Neural progenitor cell (in vitro differentiated cells): ENCODE data around the gene UGP2. TPM values are rescaled to one million over a fixed set of nuclear protein-coding genes. Genes with fewer than 3 reads are reported as not detected.

ENCODE experiments used
- DNase-seq: peaks from one replicate; pipeline ENCODE4 v3.0.0-alpha.2; 2016; ENCODE audit warnings: low spot score
- H2AFZ ChIP-seq: fragments of 200-600 bp; sonication (generic); replicated peaks from 2 replicates; pipeline ENCODE4 v1.6.1; 2016; ENCODE audit warnings: antibody characterized with exemption
- H3F3A ChIP-seq: fragments of 200-600 bp; sonication (generic); 2 replicates; pipeline ENCODE4 v1.6.1; 2016; ENCODE audit warnings: antibody characterized with exemption, low read depth
- H3K27ac ChIP-seq: fragments of 200-600 bp; sonication (generic); 2 replicates; pipeline ENCODE4 v1.5.1; 2016; ENCODE audit warnings: mild to moderate bottlenecking
- H3K27me3 ChIP-seq: fragments of 200-600 bp; sonication (generic); 2 replicates; pipeline ENCODE4 v1.6.1; 2016; ENCODE audit warnings: mild to moderate bottlenecking, moderate library complexity
- H3K36me3 ChIP-seq: fragments of 200-600 bp; sonication (generic); 2 replicates; pipeline ENCODE4 v1.5.1; 2016
- H3K4me1 ChIP-seq: fragments of 200-600 bp; sonication (generic); 2 replicates; pipeline ENCODE4 v1.6.1; 2016; ENCODE audit warnings: mixed run types
- H3K4me2 ChIP-seq: fragments of 200-600 bp; sonication (generic); 2 replicates; pipeline ENCODE4 v1.6.1; 2016
- H3K4me3 ChIP-seq: fragments of 200-600 bp; sonication (generic); 2 replicates; pipeline ENCODE4 v1.5.1; 2016
- H3K79me2 ChIP-seq: fragments of 200-600 bp; sonication (generic); 2 replicates; pipeline ENCODE4 v1.6.1; 2016; ENCODE audit warnings: low read depth
- H3K9ac ChIP-seq: fragments of 200-600 bp; sonication (generic); 2 replicates; pipeline ENCODE4 v1.6.1; 2016
- H3K9me3 ChIP-seq: fragments of 200-600 bp; sonication (generic); 2 replicates; pipeline ENCODE4 v1.5.1; 2016; ENCODE audit warnings: low read depth
- H4K20me1 ChIP-seq: fragments of 200-600 bp; sonication (generic); 2 replicates; pipeline ENCODE4 v1.6.1; 2016; ENCODE audit warnings: low read depth
- H3K27ac Mint-ChIP-seq: 3 replicates; pipeline ENCODE4 v1.8.0; 2021; ENCODE audit warnings: mixed read lengths
- H3K27me3 Mint-ChIP-seq: 2 replicates; pipeline ENCODE4 v1.8.0; 2022; ENCODE audit warnings: low read depth, mild to moderate bottlenecking, inconsistent platforms, moderate library complexity, mixed read lengths; ENCODE audit not compliant: insufficient read depth
- H3K36me3 Mint-ChIP-seq: 3 replicates; pipeline ENCODE4 v1.8.0; 2021; ENCODE audit warnings: mixed read lengths
- H3K4me1 Mint-ChIP-seq: 3 replicates; pipeline ENCODE4 v1.8.0; 2021; ENCODE audit warnings: mixed read lengths
- H3K4me3 Mint-ChIP-seq: 3 replicates; pipeline ENCODE4 v1.8.0; 2021; ENCODE audit warnings: mild to moderate bottlenecking, moderate library complexity, mixed read lengths
- H3K9me3 Mint-ChIP-seq: 3 replicates; pipeline ENCODE4 v1.8.0; 2020; ENCODE audit warnings: mixed read lengths
- CTCF ChIP-seq: fragments of 200-600 bp; sonication (generic); IDR thresholded peaks from 2 replicates; pipeline ENCODE4 v1.5.1; 2017; ENCODE audit warnings: antibody characterized with exemption, mild to moderate bottlenecking
- EZH2 ChIP-seq: fragments of 200-600 bp; sonication (generic); IDR thresholded peaks from 2 replicates; pipeline ENCODE4 v1.6.1; 2017; ENCODE audit warnings: antibody characterized with exemption, mild to moderate bottlenecking, moderate library complexity
- EZH2phosphoT487 ChIP-seq: fragments of 200-600 bp; sonication (generic); IDR thresholded peaks from 2 replicates; pipeline ENCODE4 v1.6.1; 2017; ENCODE audit warnings: antibody characterized with exemption
- total RNA-seq: library from RNA; depleted of rRNA; stranded (reverse); fragments of >200 nt; gene quantifications from 2 replicates; pipeline ENCODE4 v1.2.3, GENCODE V29; 2015; ENCODE audit warnings: low replicate concordance

The UGP2 gene
- total RNA-seq, 1 donor from 2014 or later, result 126 TPM

GRCh38 chr2:63874204-63875130 is 32.8 kb downstream of the UGP2 start:
- Histone ChIP-seq H3K9me3 (no peaks in the 10 kb centered on the region), H3F3A (peaks cover 5% of the 10 kb centered on the region), H3K4me1 (peaks cover 14% of the 10 kb centered on the region), H3K27me3 (no peaks in the 10 kb centered on the region), H2AFZ (no peak overlapping the region), H3K36me3 (peaks cover 7% of the 10 kb centered on the region), H3K9ac (no peak overlapping the region), H3K4me3 (no peak overlapping the region), H3K4me2 (no peak overlapping the region), H3K79me2 (peaks cover 76% of the 10 kb centered on the region), H4K20me1 (no peaks in the 10 kb centered on the region), H3K27ac (no peak overlapping the region)
- peaks cover 3% of the 10 kb centered on the region for H3K27me3 Mint-ChIP-seq
- peaks cover 9% of the 10 kb centered on the region for H3K4me1 Mint-ChIP-seq
- H3K9me3 Mint-ChIP-seq, result peaks cover 11% of the 10 kb centered on the region
- H3K27ac Mint-ChIP-seq, result no peak overlapping the region
- TF ChIP-seq CTCF (no peak), EZH2 (no peak), EZH2phosphoT487 (no peak)
- no peak overlapping the region for H3K4me3 Mint-ChIP-seq
- DNase-seq, result no peak
- peaks cover 36% of the 10 kb centered on the region for H3K36me3 Mint-ChIP-seq

DNA sequence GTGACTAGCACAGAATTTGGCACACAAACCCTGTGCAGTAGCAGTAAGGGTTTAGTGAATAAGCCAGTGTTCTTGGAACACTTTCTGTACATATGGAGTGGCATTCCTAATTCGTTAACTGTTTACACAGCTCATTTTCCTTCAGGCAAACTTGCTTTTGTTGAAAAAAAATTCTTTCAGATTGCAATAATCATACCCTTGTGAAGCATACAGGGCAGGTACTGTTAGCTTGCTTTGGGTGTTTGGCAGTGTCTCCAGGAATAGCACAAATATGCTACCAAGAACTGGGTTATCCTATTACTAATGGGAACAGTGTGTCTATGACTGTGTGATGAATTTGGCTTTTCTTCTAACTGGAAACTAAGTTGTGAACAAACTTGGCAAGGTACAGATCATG is 33.4 kb downstream of the UGP2 start:
- H3K9me3 ChIP-seq, result no peaks in the 10 kb centered on the region
- TF ChIP-seq EZH2phosphoT487, result no peak
- no peak for TF ChIP-seq EZH2
- no peak for TF ChIP-seq CTCF
- peak overlapping the region; percentile 54 for H3K27ac ChIP-seq
- H3K4me3 Mint-ChIP-seq, result no peak overlapping the region
- peaks cover 77% of the 10 kb centered on the region for H3K79me2 ChIP-seq
- no peaks in the 10 kb centered on the region for H3K27me3 ChIP-seq
- H2AFZ ChIP-seq, result no peak overlapping the region
- H3K4me2 ChIP-seq, result no peak overlapping the region
- no peak overlapping the region for H3K27ac Mint-ChIP-seq
- no peak for DNase-seq
- peaks cover 1% of the 10 kb centered on the region for H4K20me1 ChIP-seq
- peaks cover 9% of the 10 kb centered on the region for H3K4me1 Mint-ChIP-seq
- peaks cover 3% of the 10 kb centered on the region for H3K27me3 Mint-ChIP-seq
- peaks cover 11% of the 10 kb centered on the region for H3K9me3 Mint-ChIP-seq
- peaks cover 35% of the 10 kb centered on the region for H3K36me3 Mint-ChIP-seq
- peaks cover 21% of the 10 kb centered on the region for H3K4me1 ChIP-seq
- H3K9ac ChIP-seq, result no peak overlapping the region
- peaks cover 7% of the 10 kb centered on the region for H3K36me3 ChIP-seq
- H3F3A ChIP-seq, result peaks cover 11% of the 10 kb centered on the region
- H3K4me3 ChIP-seq, result no peak overlapping the region

DNA sequence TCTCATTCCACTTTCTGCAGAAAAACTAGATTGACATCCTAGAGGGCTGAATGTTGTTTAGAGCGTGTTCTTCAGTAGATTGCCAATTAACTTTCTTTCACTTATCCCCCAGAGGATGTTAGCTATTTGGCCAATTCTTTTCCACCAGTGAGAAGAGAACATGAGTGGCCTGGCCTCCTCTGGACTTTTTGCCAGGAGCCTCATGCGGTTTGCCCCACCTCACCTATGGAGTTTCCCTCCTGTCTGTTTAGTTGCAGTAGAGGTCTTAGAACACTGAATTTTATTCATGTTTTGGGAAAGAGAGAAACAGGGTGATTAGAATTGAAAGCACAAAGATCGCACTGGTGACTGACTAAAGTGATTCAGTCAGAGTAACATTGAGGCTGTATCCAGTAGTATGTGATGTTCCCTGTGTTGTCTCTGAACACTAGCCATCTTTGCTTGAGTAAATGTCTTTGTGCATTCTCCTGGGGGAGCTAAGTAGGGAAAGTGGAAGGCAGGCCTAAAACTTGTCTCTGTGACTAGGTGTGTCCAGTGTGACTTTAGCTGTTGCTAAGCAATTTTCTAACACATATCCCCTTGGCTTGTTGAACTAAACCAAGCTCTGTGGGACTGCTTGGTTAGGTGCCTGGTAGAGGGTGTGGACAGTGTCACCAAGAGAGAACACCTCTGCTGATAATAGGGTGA is 34.0 kb downstream of the UGP2 start:
- H3K9me3 ChIP-seq, result no peaks in the 10 kb centered on the region
- Mint-ChIP-seq H3K4me1 (peaks cover 10% of the 10 kb centered on the region), H3K36me3 (peaks cover 35% of the 10 kb centered on the region), H3K27me3 (peaks cover 3% of the 10 kb centered on the region), H3K4me3 (no peak overlapping the region), H3K9me3 (peaks cover 11% of the 10 kb centered on the region), H3K27ac (no peak overlapping the region)
- H2AFZ ChIP-seq, result no peak overlapping the region
- H3F3A ChIP-seq, result peaks cover 13% of the 10 kb centered on the region
- H3K27me3 ChIP-seq, result no peaks in the 10 kb centered on the region
- no peak overlapping the region for H3K4me3 ChIP-seq
- TF ChIP-seq CTCF (no peak), EZH2 (no peak), EZH2phosphoT487 (no peak)
- H3K36me3 ChIP-seq, result peaks cover 7% of the 10 kb centered on the region
- peaks cover 77% of the 10 kb centered on the region for H3K79me2 ChIP-seq
- peaks cover 7% of the 10 kb centered on the region for H4K20me1 ChIP-seq
- peak overlapping the region; percentile 54 for H3K27ac ChIP-seq
- peaks cover 22% of the 10 kb centered on the region for H3K4me1 ChIP-seq
- no peak for DNase-seq
- H3K4me2 ChIP-seq, result no peak overlapping the region
- H3K9ac ChIP-seq, result no peak overlapping the region
